ENCODE results near the gene VASH1. TPM values are rescaled to one million over a fixed set of nuclear protein-coding genes. Genes with fewer than 3 reads are reported as not detected.
"Not testable (repeated sequence)": the region's sequence is repeated elsewhere in the genome, so short reads cannot be mapped to it uniquely, and the experiment has no call there.

The VASH1 gene
- polyA plus RNA-seq (2013, experiment 1 of 2; ENCODE audit: insufficient read length), result 8.9 TPM
- polyA plus RNA-seq (2013, experiment 2 of 2; ENCODE audit: insufficient read length), result 9.0 TPM

GRCh38 chr14:76761136-76761959, at the start of gene VASH1:
Gene VASH1 (plus strand): TSS chr14:76761468. CDS start chr14:76762822, 1,354 bp downstream.
- peak; percentile 77 for DNase-seq

- no peak for DNase-seq
These were observed 48.1 kb upstream of the VASH1 start for GRCh38 chr14:76713121-76713520.

DNA sequence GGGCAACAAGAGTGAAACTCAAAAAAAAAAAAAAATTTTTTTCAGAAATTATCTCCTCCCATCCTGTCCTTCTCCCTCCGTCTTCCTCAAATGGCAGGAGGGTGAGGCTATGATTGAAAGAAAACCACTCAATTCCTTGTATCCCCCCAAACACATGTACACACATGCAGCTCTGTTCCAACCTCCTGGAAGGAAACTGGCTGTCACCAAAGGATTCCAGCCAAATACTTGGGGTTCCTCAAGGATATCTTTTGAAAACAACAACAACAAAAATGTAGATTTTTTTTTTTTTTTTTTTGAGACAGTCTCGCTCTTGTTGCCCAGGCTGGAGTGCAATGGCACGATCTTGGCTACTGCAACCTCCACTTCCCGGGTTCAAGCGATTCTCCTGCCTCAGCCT, 46.8 kb upstream of the VASH1 start:
- DNase-seq, result no peak

- no peak for DNase-seq
These were observed 46.2 kb upstream of the VASH1 start for GRCh38 chr14:76715101-76715500.

DNA sequence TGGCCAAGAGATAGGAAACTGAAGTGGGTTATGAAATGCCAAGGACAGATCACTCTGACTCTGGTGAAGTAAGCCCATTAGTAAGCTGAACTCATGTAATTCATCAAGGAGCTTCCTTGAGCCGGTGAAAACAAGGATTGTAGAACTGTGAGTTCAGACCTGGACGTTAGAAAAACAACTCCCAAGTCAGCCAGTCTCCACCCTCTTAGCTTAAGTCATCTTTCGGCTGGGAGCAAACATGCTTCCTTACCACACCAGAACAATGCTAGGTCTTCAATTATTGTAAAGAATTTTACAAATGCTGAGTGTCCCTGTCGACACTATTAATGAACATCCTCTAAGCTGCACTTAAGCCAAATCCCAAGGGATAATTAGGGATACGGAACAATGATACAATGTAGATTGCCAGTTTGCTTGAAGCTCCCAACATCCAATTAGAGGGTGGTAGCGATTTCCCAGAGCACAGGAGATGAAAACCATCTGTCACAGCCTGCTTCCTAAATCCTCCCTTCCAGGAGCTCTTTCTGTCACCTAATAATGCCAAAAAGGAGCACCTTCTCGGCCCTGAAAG, 45.7 kb upstream of the VASH1 start:
- DNase-seq, result no peak

- no peak for DNase-seq
These were observed 45.0 kb upstream of the VASH1 start for GRCh38 chr14:76716285-76716684.

- no peak for DNase-seq
These were observed 43.6 kb upstream of the VASH1 start for GRCh38 chr14:76717508-76718290.

- no peak for DNase-seq
These were observed 42.8 kb upstream of the VASH1 start for GRCh38 chr14:76718306-76719040.

- no peak for DNase-seq
These were observed 41.6 kb upstream of the VASH1 start for GRCh38 chr14:76719666-76720065.

DNA sequence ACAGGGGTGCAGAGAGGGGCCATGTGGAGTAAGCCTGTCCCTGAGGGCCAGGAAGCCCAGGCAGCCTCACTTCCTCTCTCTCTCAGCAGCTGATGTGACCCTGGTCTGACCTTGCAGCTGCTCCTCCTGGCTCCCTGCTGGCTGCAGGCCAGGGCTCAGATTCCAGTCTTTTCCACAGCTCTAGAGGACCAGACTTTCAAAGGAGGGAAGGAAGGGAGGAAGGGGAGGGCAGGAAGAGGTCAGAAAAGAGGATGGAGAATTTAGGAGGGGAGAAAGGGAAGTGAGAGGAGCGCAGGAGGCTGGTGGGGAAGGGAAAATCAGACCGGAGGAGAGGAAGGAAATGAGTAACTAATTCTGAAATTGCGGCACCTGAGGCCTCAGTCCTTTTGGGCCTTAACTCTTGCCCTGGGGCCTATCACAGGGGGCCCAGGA, 40.9 kb upstream of the VASH1 start:
- DNase-seq, result peak; percentile 45

DNA sequence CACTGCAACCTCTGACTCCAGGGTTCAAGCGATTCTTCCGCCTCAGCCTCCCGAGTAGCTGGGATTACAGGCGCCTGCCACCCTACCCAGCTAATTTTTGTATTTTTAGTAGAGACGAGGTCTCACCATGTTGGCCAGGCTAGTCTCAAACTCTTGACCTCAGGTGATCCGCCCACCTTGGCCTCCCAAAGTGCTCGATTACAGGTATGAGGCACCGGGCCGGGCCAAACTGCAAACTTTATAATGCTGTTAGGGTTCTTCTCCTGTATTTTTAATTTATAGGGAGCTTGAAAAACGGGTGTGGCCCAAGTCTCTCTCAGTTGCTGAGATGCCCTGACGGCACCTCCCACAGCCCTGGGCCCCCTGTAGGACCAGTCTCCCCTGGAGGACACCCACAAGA, 39.8 kb upstream of the VASH1 start:
- DNase-seq, result not testable (repeated sequence)

DNA sequence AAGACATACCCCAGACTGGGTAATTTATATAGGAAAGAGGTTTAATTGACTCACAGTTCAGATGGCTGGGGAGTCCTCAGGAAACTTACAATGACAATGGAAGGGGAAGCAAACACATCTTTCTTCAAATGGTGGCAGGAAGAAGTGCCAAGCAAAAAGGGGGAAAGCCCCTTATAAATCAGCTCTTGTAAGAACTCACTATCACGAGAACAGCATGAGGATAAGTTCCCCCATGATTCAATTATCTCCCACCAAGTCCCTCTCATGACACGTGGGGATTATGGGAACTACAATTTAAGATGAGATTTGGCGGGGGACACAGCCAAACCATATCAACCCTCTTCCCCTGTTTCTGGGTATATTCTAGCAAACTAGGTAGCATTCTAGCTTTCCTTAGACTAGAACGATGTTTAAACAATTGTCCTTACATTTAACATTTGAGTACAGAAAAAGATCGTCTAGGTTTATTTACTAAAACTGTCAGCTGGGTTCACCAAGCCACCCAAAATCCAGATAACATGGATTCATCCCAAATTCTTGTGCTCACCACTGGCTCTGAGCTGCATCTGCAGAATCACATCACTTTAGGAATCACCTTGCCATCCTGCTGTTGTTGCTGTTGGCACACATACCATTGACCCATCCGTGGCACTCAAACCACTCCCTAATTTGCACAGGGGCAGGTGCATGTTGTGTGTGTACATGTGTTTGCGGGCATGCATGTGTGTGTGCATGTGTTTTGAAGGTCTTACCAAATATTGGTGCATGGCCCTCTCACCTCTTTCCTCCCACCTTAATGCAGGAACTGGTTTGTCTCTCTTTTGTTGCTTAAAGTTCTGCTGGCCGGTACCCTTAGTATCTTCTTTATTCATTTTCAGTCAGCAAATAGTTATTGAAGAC, 36.4 kb upstream of the VASH1 start:
- DNase-seq, result no peak

- DNase-seq, result no peak
These were observed 34.7 kb upstream of the VASH1 start for GRCh38 chr14:76726551-76726970.

- no peak for DNase-seq
These were observed 33.9 kb upstream of the VASH1 start for GRCh38 chr14:76727384-76727783.

DNA sequence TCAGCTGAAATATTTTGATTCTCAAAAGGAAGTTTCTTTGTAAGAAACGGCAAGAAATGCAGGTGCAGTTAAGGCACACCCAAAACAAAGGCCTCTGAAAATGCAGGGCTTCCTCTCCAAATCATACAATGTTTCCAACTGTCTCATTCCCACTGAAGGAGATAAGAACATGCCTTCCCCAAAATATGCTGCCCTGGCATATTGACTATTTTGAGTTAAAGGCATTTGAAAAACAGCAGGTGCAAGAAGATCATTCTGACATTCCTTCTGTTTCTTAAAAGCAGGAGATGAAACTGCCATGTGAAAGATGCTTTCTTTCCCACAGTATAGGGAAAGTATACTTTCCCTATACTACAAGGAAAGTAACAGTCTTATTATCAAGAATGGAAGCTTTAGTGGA, 33.4 kb upstream of the VASH1 start:
- no peak for DNase-seq

GRCh38 chr14:76729258-76729657, 32.0 kb upstream of the VASH1 start:
- no peak for DNase-seq

- no peak for DNase-seq
These were observed 31.2 kb upstream of the VASH1 start for GRCh38 chr14:76729953-76730505.

GRCh38 chr14:76734501-76734900, 26.8 kb upstream of the VASH1 start:
- not testable (repeated sequence) for DNase-seq

DNA sequence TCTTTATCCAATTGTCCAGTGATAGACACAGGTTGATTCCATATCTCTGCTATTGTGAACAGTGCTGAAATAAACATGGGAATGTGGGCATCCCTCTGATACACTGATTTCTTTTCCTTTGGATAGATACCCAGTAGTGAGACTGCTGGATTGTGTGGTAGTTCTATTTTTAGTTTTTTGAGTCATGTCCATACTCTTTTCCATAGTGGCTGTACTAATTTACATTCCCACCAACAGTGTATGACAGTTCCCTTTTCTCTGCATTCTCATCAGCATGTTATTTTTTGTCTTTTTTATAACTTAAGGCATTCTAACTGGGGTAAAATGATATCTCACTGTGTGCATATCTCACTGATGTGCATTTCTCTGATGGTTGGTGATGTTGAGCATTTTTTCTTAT, 24.8 kb upstream of the VASH1 start:
- no peak for DNase-seq

GRCh38 chr14:76741074-76741473, 20.2 kb upstream of the VASH1 start:
- no peak for DNase-seq

DNA sequence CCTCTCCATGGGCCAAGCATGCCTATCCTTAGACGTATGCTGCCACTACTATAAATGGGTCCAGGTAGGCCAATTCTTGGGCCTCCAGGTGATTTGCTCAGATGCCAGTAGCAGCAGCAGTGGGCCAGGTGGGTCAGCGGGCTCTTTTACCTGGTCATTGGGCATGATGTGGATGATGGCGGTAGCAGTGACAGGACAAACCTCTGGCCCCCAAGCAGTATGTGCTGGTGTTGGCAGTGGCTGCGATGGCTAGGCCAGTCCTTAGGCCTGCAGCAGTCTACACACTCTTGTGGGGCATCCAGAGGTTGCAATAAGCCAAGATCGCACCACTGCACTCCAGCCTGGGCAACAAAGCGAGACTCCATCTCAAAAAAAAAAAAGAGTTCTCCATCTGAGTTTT, 19.1 kb upstream of the VASH1 start:
- no peak for DNase-seq

All from fibroblast of skin of scalp (primary cell).